SH-SY5Y (cell line): ENCODE measurements around the gene RAP1GAP.

Source experiments
- GATA2 ChIP-seq: IDR thresholded peaks from 2 replicates; pipeline ENCODE4 v1.6.1; 2011; ENCODE audit warnings: mild to moderate bottlenecking, low read depth, low read length
- GATA3 ChIP-seq: IDR thresholded peaks from 2 replicates; pipeline ENCODE4 v1.6.1; 2011; ENCODE audit warnings: low read depth, mild to moderate bottlenecking, low read length, moderate library complexity

DNA sequence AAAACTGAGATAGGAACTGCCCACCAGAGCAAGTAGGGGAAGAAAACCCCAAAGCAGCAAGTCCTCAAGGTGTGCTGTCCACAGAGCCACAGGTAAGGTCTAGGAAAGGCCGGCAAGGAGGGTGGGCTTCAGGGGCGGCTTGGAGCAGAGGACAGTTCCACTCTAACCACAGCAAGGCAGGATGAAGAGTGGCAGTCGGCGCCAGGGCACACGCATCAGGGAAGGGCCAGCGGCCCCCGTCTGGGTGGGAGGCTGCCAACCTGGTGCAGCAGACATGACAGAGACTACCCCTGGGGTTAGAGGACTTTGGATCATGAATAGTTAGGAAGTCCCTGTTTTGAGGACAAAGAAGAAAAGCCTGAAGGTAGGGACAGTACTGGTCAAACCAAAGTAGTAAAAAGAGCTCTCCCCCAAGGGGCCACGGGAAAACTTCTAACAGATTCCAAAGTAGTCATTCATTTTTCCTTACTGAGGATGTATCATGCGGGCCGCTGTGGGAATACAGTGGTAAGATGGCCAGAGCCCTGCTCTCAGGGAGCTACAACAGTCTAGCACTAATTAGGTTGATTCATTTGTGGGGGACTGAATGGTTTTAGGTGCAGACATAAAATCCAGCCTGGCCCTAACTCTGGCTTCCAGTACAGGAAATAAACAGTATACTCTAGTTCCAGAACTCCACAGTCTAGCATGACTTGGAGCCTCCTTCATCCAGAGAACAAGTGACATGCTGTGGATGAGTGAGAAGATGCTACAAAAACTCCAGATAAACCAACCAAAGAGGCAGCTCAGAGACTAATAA is 3.5 kb upstream of the RAP1GAP start:
- TF ChIP-seq GATA3 (no peak), GATA2 (no peak)
